WI38 (cell line): ENCODE results near the gene GALNT17.

Source experiments
- H3K4me3 ChIP-seq: 2 replicates; pipeline ENCODE4 v1.5.1; 2011; ENCODE audit warnings: low read depth, mild to moderate bottlenecking, control low read depth, low read length
- TF ChIP-seq, protein P1 (sequence below): IDR thresholded peaks from 2 replicates; pipeline ENCODE4 v1.5.1; 2012; ENCODE audit warnings: low read depth, mild to moderate bottlenecking, control low read depth, low read length

The GALNT17 gene

DNA sequence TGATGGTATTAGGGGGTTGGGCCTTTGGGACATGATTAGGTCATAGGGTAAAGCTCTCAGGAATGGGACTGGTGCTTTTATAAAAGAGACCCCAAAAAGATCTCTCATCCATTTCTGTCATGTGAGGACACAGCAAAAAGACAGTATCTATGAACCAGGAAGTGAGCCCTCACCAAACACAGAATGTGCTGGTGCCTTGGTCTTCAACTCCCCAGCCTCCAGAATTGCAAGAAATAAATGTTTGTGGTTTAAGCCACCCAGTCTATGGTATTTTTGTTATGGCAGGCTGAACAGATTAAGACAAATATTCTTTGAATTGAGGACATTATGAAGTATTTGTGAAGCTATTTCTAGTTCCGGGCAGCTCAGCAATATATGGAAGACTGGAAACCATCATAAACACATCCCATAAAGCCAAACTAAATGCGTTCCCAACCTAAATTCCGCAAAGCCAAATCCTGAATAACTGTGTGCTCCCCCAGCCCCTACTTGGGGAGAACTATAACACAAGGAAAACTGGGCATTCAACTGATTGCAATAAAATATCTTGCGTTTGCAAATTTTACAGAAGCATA, 153.7 kb downstream of the GALNT17 start:
- H3K4me3 ChIP-seq, result no peak overlapping the region
- TF ChIP-seq, protein P1, sequence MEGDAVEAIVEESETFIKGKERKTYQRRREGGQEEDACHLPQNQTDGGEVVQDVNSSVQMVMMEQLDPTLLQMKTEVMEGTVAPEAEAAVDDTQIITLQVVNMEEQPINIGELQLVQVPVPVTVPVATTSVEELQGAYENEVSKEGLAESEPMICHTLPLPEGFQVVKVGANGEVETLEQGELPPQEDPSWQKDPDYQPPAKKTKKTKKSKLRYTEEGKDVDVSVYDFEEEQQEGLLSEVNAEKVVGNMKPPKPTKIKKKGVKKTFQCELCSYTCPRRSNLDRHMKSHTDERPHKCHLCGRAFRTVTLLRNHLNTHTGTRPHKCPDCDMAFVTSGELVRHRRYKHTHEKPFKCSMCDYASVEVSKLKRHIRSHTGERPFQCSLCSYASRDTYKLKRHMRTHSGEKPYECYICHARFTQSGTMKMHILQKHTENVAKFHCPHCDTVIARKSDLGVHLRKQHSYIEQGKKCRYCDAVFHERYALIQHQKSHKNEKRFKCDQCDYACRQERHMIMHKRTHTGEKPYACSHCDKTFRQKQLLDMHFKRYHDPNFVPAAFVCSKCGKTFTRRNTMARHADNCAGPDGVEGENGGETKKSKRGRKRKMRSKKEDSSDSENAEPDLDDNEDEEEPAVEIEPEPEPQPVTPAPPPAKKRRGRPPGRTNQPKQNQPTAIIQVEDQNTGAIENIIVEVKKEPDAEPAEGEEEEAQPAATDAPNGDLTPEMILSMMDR, result no peak

DNA sequence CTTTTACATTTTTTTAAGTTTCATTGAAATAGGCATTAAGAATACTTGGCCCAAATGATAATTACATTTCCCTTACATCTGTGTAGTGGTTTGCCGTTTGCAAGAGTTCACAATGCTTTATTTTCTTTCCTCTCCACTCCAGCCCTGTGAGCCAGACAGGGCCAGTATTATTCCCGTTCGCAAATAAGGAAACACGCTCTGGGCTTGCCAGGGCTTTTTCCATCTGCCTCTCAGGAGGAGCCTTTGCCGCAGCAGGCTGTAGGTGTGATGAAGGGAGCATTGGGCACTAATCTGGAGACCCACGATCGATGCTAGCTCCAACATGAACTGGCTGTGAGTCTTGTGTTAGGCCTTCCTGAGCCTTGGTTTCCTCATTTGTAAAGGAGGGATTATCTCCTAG, 154.4 kb downstream of the GALNT17 start:
- H3K4me3 ChIP-seq, result no peak overlapping the region
- TF ChIP-seq, protein P1, result no peak

DNA sequence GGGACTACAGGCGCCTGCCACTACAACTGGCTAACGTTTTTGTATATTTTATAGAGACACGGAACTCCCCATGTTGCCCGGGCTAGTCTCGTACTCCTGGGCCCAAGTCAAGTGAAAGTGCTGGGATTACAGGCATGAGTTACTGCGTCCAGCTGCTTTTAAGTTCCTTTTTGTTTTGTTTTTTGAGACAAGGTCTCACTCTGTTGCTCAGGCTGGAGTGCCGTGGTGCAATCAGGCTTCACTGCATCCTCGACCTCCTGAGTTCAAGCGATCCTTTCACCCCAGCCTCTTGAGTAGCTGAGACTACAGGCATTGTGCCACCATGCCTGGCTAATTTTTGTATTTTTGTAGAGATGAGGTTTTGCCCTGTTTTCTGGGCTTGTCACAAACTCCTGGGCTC, 155.0 kb downstream of the GALNT17 start:
- TF ChIP-seq, protein P1, result no peak
- no peak overlapping the region for H3K4me3 ChIP-seq

DNA sequence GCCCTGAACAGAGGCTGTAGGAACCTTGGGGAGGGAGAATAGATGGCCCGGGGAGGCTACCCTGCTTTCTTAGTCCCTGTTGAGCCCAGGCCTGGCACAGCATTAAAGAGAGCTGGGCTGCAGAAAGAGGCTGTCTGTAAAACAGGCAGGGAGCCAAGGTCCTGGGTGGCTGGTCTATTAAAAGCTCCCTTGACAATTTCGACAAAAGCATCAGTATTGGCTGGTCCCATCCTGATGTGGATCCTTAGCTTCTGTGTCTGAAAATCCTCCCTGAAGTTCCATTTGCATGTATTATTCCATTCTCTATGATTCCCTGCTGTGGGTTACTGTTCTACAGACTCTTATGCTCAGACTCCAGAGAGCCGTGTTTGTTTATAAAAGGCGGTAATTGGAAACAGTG, 158.5 kb downstream of the GALNT17 start:
- H3K4me3 ChIP-seq, result no peak overlapping the region
- TF ChIP-seq, protein P1, result no peak

DNA sequence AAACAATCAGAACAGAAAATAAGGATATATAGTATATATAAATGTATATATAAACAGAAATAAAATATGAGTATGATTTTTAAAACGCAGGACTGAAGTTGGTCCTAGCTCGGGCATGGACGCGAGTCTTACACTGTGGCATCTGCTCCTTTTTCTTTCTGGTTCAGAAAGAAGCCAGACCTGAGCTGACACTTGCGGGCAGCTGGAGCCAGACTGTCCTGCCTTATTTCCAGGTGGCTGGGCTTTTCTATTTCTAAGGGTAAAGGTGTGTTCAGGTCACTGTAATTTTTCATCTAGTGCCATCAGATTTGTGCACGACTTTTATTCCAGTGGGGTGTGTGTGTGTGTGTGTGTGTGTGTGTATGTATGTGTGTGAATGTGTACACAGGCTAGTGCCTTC, 166.4 kb downstream of the GALNT17 start:
- TF ChIP-seq, protein P1, result no peak
- H3K4me3 ChIP-seq, result no peak overlapping the region

DNA sequence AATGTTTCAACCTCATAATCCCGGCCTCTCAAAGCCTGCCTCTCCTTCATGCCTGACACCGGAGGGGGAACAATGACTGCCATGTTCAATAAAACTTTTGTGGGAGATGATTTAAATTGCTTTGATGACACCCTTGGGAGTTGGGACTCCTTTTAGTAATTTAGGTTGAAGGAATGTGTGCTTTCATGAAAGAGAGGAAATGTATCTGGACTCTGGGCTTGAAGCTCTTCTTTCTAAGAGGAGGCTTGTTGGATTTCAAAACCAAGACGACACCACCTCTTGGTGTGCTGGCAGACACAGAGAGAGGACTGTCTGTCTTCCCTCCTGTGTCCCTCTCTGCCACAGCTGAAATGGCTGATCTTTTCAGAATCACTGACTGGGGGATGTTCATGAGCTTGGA, 168.1 kb downstream of the GALNT17 start:
- no peak overlapping the region for H3K4me3 ChIP-seq
- TF ChIP-seq, protein P1, result no peak

DNA sequence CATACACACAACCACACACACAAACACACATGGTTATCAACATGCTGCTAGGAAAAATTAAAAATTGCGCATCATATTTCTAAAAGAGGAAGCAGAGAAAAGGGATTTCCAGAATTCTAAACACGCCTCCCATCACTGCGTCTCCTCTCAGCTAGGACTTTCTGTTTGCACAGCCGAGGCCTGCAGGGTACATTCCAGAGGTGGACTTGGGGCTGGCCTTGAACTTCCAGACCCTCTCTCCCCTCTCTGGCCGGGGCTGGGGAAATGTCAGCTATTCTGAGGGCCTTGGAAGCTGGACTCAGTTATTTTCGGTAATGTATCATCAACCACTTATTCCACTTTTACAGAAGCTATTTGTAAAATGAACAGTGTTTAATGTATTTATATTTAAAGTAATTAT, 168.7 kb downstream of the GALNT17 start:
- TF ChIP-seq, protein P1, result no peak
- no peak overlapping the region for H3K4me3 ChIP-seq
